VCaP (cell line): ENCODE measurements around the gene SPINT4.
"Not testable (repeated sequence)": the region's sequence is repeated elsewhere in the genome, so short reads cannot be mapped to it uniquely, and the experiment has no call there.

Experiments
- H3K27ac ChIP-seq: fragments of 450-650 bp; 2 replicates; pipeline ENCODE4 v1.5.1; 2017
- CTCF ChIP-seq: fragments of 450-650 bp; conservative IDR thresholded peaks from 2 replicates; pipeline ENCODE4 v1.5.1; 2017; ENCODE audit warnings: mild to moderate bottlenecking, moderate library complexity

The SPINT4 gene

GRCh38 chr20:45722047-45722446 is at the start of gene SPINT4:
SPINT4 (plus strand) TSS chr20:45722347; CDS start chr20:45722368, 21 bp downstream.
- no peak within 1 kb of the TSS for H3K27ac ChIP-seq
- no peak for TF ChIP-seq CTCF

- H3K27ac ChIP-seq: no peak overlapping the region
- TF ChIP-seq CTCF: no peak
These were observed 49.4 kb upstream of the SPINT4 start for GRCh38 chr20:45672765-45673164.

GRCh38 chr20:45679650-45680049 is 42.5 kb upstream of the SPINT4 start:
- TF ChIP-seq CTCF: no peak
- H3K27ac ChIP-seq: no peak overlapping the region

GRCh38 chr20:45685896-45686295 is 36.3 kb upstream of the SPINT4 start:
- H3K27ac ChIP-seq: no peak overlapping the region
- TF ChIP-seq CTCF: no peak; the same call in 1 of the 2 replicates

- not testable (repeated sequence) for H3K27ac ChIP-seq
These were observed 28.8 kb upstream of the SPINT4 start for GRCh38 chr20:45693346-45693745.

- TF ChIP-seq CTCF: no peak
- H3K27ac ChIP-seq: no peak overlapping the region
These were observed 26.7 kb upstream of the SPINT4 start for GRCh38 chr20:45695496-45695895.

GRCh38 chr20:45701104-45701503 is 21.0 kb upstream of the SPINT4 start:
- TF ChIP-seq CTCF: no peak
- no peak overlapping the region for H3K27ac ChIP-seq

GRCh38 chr20:45701873-45702272 is 20.3 kb upstream of the SPINT4 start, which contains the start of gene WFDC13:
WFDC13 (plus strand) TSS chr20:45702038; CDS start chr20:45702124, 86 bp downstream.
- TF ChIP-seq CTCF: no peak
- no peak within 1 kb of the TSS for H3K27ac ChIP-seq
